GM12878 (cell line): ENCODE data around the gene MLXIP. TPM values are rescaled to one million over a fixed set of nuclear protein-coding genes. Genes with fewer than 3 reads are reported as not detected.

ENCODE experiments used
- ATAC-seq: fragments of 200-7000 bp; cut with Tn5 transposase; 3 replicates; pipeline ENCODE4 v1.9.1; 2020; ENCODE audit warnings: mild to moderate bottlenecking, moderate library complexity
- BruUV-seq: library from RNA; stranded (reverse); fragments of 400-500 nt; replicated peaks from 2 replicates; lab custom pipeline; 2021; lab: Mats Ljungman, UMichigan
- CTCF ChIA-PET: fragments of 300-600 bp; sonication (Branson Sonifier 250); formaldehyde crosslinking; extraction: SDS; loops from one replicate; lab custom pipeline; 2021; ENCODE audit warnings: inconsistent platforms; lab: Yijun Ruan, JAX
- POLR2A ChIA-PET: fragments of 350-600 bp; formaldehyde crosslinking; extraction: SDS; loops from one replicate; lab custom pipeline; 2021; ENCODE audit warnings: inconsistent platforms; lab: Charles Lee
- RAD21 ChIA-PET: fragments of 300-600 bp; sonication (Branson Sonifier 250); formaldehyde crosslinking; loops from one replicate; lab custom pipeline; 2023; ENCODE audit warnings: antibody characterized with exemption; ENCODE audit not compliant: unreplicated experiment; lab: Charles Lee
- SMC1A ChIA-PET: fragments of 300-600 bp; sonication (Branson Sonifier 250); formaldehyde crosslinking; loops from one replicate; lab custom pipeline; 2023; ENCODE audit not compliant: unreplicated experiment, uncharacterized antibody; lab: Charles Lee
- DNase-seq: peaks from one replicate; pipeline ENCODE4 v3.0.0-alpha.2; 2011; ENCODE audit warnings: low read depth, low spot score
- FAIRE-seq: peaks from 3 replicates; lab custom pipeline; 2011; peaks lifted over from hg19 to GRCh38; lab: Jason Lieb, UNC
- H2AFZ ChIP-seq: 2 replicates; pipeline ENCODE4 v1.6.0; 2011; ENCODE audit warnings: low read depth, low read length, control low read depth; ENCODE audit not compliant: control insufficient read depth
- H3K27ac ChIP-seq: 2 replicates; pipeline ENCODE4 v1.5.1; 2011; ENCODE audit warnings: control low read depth; ENCODE audit not compliant: control insufficient read depth, insufficient read depth
- H3K27me3 ChIP-seq, 2 experiments: replicated peaks in 1 of 2; 2 replicates each; pipeline versions ENCODE4 v1.6.0 to v1.6.1; 2011; ENCODE audit warnings: low read length in 1 of 2; ENCODE audit not compliant: control insufficient read depth in 2 of 2, insufficient read depth in 2 of 2
- H3K36me3 ChIP-seq, 2 experiments: 2 replicates each; pipeline ENCODE4 v1.5.1; 2011; ENCODE audit warnings: low read length in 1 of 2; ENCODE audit not compliant: control insufficient read depth in 2 of 2, insufficient read depth in 2 of 2
- H3K4me1 ChIP-seq: 2 replicates; pipeline ENCODE4 v1.6.1; 2011; ENCODE audit warnings: mild to moderate bottlenecking, low read length, moderate library complexity, mixed read lengths; ENCODE audit not compliant: control insufficient read depth, insufficient read depth
- H3K4me2 ChIP-seq: 2 replicates; pipeline ENCODE4 v1.6.0; 2011; ENCODE audit warnings: control low read depth; ENCODE audit not compliant: control insufficient read depth, insufficient read depth
- H3K4me3 ChIP-seq: fragments of 200-600 bp; sonication (generic); 2 replicates; pipeline ENCODE4 v1.5.1; 2016
- H3K79me2 ChIP-seq: 2 replicates; pipeline ENCODE4 v1.6.0; 2011; ENCODE audit warnings: low read length; ENCODE audit not compliant: control insufficient read depth, insufficient read depth
- H3K9ac ChIP-seq: 2 replicates; pipeline ENCODE4 v1.8.0; 2011; ENCODE audit warnings: low read length, control low read depth, mixed read lengths; ENCODE audit not compliant: control insufficient read depth, insufficient read depth
- H3K9me3 ChIP-seq: replicated peaks from 3 replicates; pipeline ENCODE4 v1.5.1; 2011; ENCODE audit warnings: mild to moderate bottlenecking, low read length; ENCODE audit not compliant: control insufficient read depth, insufficient read depth
- H4K20me1 ChIP-seq: 2 replicates; pipeline ENCODE4 v1.6.0; 2011; ENCODE audit not compliant: control insufficient read depth, insufficient read depth
- CHD4 ChIP-seq: fragments of 200-600 bp; sonication (generic); IDR thresholded peaks from 2 replicates; pipeline ENCODE4 v1.6.1; 2016; ENCODE audit warnings: mild to moderate bottlenecking
- EED ChIP-seq: sonication (generic); IDR thresholded peaks from 2 replicates; pipeline ENCODE4 v1.6.1; 2016; ENCODE audit warnings: antibody characterized with exemption, low read depth
- ESRRA ChIP-seq: IDR thresholded peaks from 2 replicates; pipeline ENCODE4 v1.6.1; 2012; ENCODE audit warnings: mild to moderate bottlenecking, low read length, improper control_type of control experiment
- GATAD2B ChIP-seq: fragments of 450-650 bp; conservative IDR thresholded peaks from 2 replicates; pipeline ENCODE4 v1.6.1; 2017; ENCODE audit warnings: low read depth, mild to moderate bottlenecking, moderate library complexity
- MEF2B ChIP-seq: fragments of 450-650 bp; IDR thresholded peaks from 2 replicates; pipeline ENCODE4 v1.6.1; 2018; ENCODE audit warnings: mild to moderate bottlenecking, moderate library complexity; ENCODE audit not compliant: partially characterized antibody, poor library complexity, severe bottlenecking
- NR2C1 ChIP-seq: fragments of 450-650 bp; IDR thresholded peaks from 2 replicates; pipeline ENCODE4 v1.6.1; 2017; ENCODE audit warnings: antibody characterized with exemption, mild to moderate bottlenecking, moderate library complexity
- RFX5 ChIP-seq: IDR thresholded peaks from 2 replicates; pipeline ENCODE4 v1.6.1; 2011; ENCODE audit warnings: low read depth, low read length, improper control_type of control experiment
- SIN3A ChIP-seq: IDR thresholded peaks from 2 replicates; pipeline ENCODE4 v1.6.1; 2012; ENCODE audit warnings: low read depth, low read length, improper control_type of control experiment
- SMAD5 ChIP-seq: IDR thresholded peaks from 2 replicates; pipeline ENCODE4 v1.6.1; 2016; ENCODE audit warnings: antibody characterized with exemption, low read depth
- TBL1XR1 ChIP-seq: IDR thresholded peaks from 2 replicates; pipeline ENCODE4 v1.6.1; 2012; ENCODE audit warnings: low read depth, low read length, improper control_type of control experiment
- WRNIP1 ChIP-seq: IDR thresholded peaks from 2 replicates; pipeline ENCODE4 v1.6.1; 2011; ENCODE audit warnings: low read depth, low read length, improper control_type of control experiment, borderline replicate concordance
- ZBED1 ChIP-seq: IDR thresholded peaks from 2 replicates; pipeline ENCODE4 v1.6.1; 2016; ENCODE audit warnings: borderline replicate concordance
- WGBS: methylation state at CpG from one replicate; pipeline ENCODE4 v1.1.6; 2016; ENCODE audit warnings: low lambda C conversion rate; ENCODE audit not compliant: insufficient replicate concordance, insufficient coverage; ENCODE audit errors: missing lambda C conversion rate; 5-methylcytosine and 5-hydroxymethylcytosine counted together
- in situ Hi-C: fragments of 300-500 bp; cut with MboI; formaldehyde crosslinking; loops from 9 replicates; pipeline ENCODE4 v1.14.3; 2018; ENCODE audit warnings: mixed read lengths
- intact Hi-C: fragments of 100-400 bp; cut with micrococcal nuclease; formaldehyde crosslinking; loops from one replicate; pipeline ENCODE4 v1.14.2; 2022; ENCODE audit not compliant: unreplicated experiment
- polyA plus RNA-seq, 11 experiments: library from polyadenylated mRNA; depleted of rRNA in 4 of 11; unstranded in 6 of 11; stranded (reverse) in 5 of 11; fragments of >200 nt; fragmentation: Nextera tagmentation in 4 of 11; fragmentation: Illumina TruSeq in 1 of 11; extraction: Ambion mirVana in 4 of 11; extraction: Trizol in 1 of 11; gene quantifications; 1 replicate in 1 of 11; 2 replicates in 10 of 11; pipeline versions ENCODE4 v1.2.1 to v1.2.3, GENCODE V29; 2011 to 2016; ENCODE audit warnings: inconsistent platforms in 2 of 11, missing spikeins in 2 of 11, low read depth in 1 of 11
- total RNA-seq, 4 experiments: library from RNA; depleted of rRNA in 3 of 4; stranded (reverse); fragments of >200 nt in 3 of 4; fragmentation: Illumina TruSeq in 1 of 4; extraction: Trizol in 1 of 4; gene quantifications; 2 replicates each; pipeline versions ENCODE4 v1.2.1 to v1.2.3, GENCODE V29; 2013 to 2021

MLXIP gene
- total and polyA plus RNA-seq, 10 of the 15 experiments (the other 5 are each of a cell fraction or from before 2014, with no cell fraction given), result 1.1 to 23.7 (median 7.0) TPM

DNA sequence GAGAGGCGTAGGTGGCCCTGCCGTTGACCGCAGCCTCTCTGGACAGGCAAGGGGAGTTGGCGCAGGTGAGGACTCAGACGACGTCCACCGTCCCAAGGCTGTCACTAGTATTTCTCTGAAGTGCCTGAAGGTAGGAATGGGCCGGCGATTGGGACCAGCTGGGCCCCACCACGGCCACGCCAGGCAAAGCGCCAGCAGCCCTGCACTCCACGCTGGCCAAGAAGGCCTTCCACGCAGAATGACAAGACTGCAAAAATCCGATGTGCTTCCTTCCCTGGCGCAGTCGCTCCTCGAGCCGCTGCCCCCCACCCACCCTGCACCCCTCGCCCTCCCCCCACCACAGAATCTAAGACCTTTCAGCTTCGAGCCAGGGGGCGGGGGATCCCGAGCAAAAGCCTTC lies 17.3 kb upstream of the MLXIP start:
- RAD21 ChIA-PET, result interaction anchor here (0.6 kb wide), 1 partner anchor 143 kb away, joined by 3 read pairs; the partner anchor contains the start of gene CFAP251
- Histone ChIP-seq H3K4me1 (0 out of 2 replicates have a peak, but pooled peaks cover 3% of the 10 kb centered on the region), H3K27me3 (no peaks in the 10 kb centered on the region), H3K79me2 (no peaks in the 10 kb centered on the region), H3K9me3 (no peaks in the 10 kb centered on the region), H4K20me1 (no peaks in the 10 kb centered on the region), H3K9ac (no peak overlapping the region), H2AFZ (no peak overlapping the region), H3K4me3 (no peak overlapping the region), H3K4me2 (no peak overlapping the region), H3K27ac (no peak overlapping the region), H3K36me3 (peaks cover 0 to 2% of the 10 kb centered on the region in 2 experiments; a peak in 1 of 4 replicates)
- TF ChIP-seq RFX5 (no peak), MEF2B (no peak), SIN3A (no peak), NR2C1 (no peak), CHD4 (no peak), TBL1XR1 (no peak), WRNIP1 (no peak), SMAD5 (no peak), ESRRA (no peak), EED (no peak), GATAD2B (no peak), ZBED1 (no peak)
- CTCF ChIA-PET, result no interaction called here
- FAIRE-seq (no peak), DNase-seq (no peak), ATAC-seq (no peak)
- in situ Hi-C loops, result no loop called here
- SMC1A ChIA-PET, result no interaction called here
- BruUV-seq, result no TSS peak
- 93% methylated on average over 20 of the region's 23 CpGs for WGBS
- POLR2A ChIA-PET, result no interaction called here
- intact Hi-C loops, result no loop called here
